Activated naive CD8-positive, alpha-beta T cell treated with anti-CD3 and anti-CD28 coated beads, Interleukin-2, amount 50 U/mL, for 24 hours (primary cell): Measurements from ENCODE around the gene SETDB1.
"Not testable (repeated sequence)": the region's sequence is repeated elsewhere in the genome, so short reads cannot be mapped to it uniquely, and the experiment has no call there.

ENCODE experiments used
- ATAC-seq: fragments of 150-1000 bp; cut with Tn5 transposase; one replicate; pipeline ENCODE4 v1.10.0; 2021
- DNase-seq: peaks from one replicate; pipeline ENCODE4 v3.0.0; 2021
- H3K27ac Mint-ChIP-seq: one replicate; pipeline ENCODE4 v1.8.0; 2021; ENCODE audit warnings: mild to moderate bottlenecking, mixed read lengths
- H3K27me3 Mint-ChIP-seq: one replicate; pipeline ENCODE4 v1.8.0; 2021; ENCODE audit warnings: mixed read lengths
- H3K36me3 Mint-ChIP-seq: one replicate; pipeline ENCODE4 v1.8.0; 2021; ENCODE audit warnings: low read depth, mixed read lengths
- H3K4me1 Mint-ChIP-seq: one replicate; pipeline ENCODE4 v1.8.0; 2021; ENCODE audit warnings: mixed read lengths
- H3K4me3 Mint-ChIP-seq: one replicate; pipeline ENCODE4 v1.8.0; 2021; ENCODE audit warnings: mild to moderate bottlenecking, moderate library complexity, mixed read lengths
- H3K9me3 Mint-ChIP-seq: one replicate; pipeline ENCODE4 v1.8.0; 2021; ENCODE audit warnings: mixed read lengths

SETDB1 gene

DNA sequence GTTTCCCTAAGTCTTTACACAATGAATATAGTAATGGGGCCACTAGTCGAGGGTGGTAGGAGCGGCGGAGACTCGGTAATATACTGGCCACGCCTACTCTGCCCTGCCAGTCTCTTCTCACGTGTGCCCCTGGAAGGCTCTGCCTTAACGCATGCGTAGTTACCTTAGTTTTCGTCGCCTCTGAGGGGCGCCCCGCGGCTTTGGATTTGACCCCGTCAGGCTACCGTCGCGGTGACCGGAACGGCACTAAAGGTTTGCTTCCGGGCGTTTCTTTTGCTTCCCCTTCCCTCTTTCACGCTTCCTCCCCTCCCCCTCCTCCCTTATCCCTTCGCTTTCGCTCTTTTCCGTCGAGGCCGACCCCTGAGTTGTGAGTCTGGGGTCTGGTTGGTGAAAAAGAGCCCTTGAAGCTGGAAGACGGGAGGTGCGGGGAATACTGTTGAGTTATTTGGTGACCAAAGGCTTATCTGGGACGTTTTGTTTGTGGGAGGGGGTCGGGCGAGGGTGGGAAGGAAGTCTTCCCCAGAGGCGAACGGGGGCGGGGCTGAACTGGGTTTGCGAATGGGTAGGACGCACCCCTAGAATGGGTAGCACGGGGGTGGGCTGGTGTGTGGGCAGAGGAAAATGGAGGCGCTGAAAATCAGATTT, at the start of gene SETDB1:
Gene SETDB1 (plus strand): TSS at position 267 of the 645 bp plus-strand sequence. CDS start 1,352 bp downstream, outside the sequence.
- Mint-ChIP-seq H3K27me3 (no peaks in the 10 kb centered on the region), H3K4me1 (peaks cover 38% of the 10 kb centered on the region), H3K27ac (peak within 1 kb of the TSS; percentile 96), H3K9me3 (peaks cover 9% of the 10 kb centered on the region), H3K36me3 (peaks cover 42% of the 10 kb centered on the region), H3K4me3 (peak within 1 kb of the TSS; percentile 95)
- peak; percentile 84 for ATAC-seq
- peak; percentile 95 for DNase-seq

DNA sequence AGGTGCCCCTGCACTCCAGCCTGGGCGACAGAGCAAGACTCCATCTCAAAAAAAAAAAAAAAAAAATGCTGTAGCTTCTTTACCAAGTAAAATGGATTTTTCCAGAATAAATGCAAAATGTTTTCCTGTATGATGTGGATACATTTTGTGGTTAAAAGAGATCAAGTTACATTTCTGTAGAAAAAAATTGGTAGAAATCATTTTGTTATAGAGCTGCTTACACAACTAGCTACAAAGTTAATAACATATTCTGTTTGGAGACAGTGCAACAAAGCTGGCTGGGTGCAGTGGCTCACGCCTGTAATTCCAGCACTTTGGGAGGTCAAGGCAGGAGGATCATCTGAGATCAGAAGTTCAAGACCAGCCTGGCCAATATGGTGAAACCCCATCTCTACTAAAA, 47.2 kb upstream of the SETDB1 start:
- not testable (repeated sequence) for H3K4me3 Mint-ChIP-seq, H3K36me3 Mint-ChIP-seq, ATAC-seq, H3K27me3 Mint-ChIP-seq, H3K9me3 Mint-ChIP-seq, DNase-seq, H3K27ac Mint-ChIP-seq
- H3K4me1 Mint-ChIP-seq: peaks cover 46% of the 10 kb centered on the region

DNA sequence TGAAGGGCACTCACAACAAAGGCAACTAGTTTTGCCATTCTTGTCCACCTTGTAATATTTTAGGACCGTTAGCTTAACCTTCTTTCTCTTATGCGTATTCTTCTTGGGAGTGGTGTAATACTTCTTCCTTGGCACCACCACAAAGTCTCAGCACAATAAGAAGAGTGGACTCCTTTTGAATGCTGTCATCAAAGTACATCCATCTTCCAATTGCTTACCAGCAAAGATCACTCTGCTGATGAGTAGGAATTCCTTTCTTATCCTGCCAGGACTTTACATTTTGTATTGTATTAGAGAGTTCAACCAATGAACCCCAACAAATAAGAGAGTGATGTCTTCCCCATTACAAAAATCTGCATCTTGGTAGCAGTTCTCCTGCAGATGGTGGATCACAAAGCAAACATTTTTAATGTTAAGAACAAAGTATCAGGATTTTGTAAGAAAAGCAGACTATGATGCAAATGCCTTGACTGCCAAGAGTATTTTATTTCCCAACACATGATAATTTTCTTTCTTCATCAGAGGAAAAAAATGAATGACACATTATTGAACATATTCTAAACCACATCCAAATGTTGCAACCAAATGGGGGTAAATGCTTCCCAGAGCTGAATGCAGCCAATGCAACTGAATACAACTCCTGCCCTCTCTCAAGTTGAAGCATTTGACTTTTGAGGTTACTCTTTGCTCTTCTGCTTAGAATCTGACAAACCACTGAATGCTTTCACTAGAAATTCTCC, 44.7 kb upstream of the SETDB1 start:
- Mint-ChIP-seq H3K27me3 (no peaks in the 10 kb centered on the region), H3K36me3 (no peaks in the 10 kb centered on the region), H3K9me3 (no peaks in the 10 kb centered on the region), H3K4me3 (no peak overlapping the region), H3K4me1 (peaks cover 30% of the 10 kb centered on the region), H3K27ac (peak overlapping the region; percentile 1)
- ATAC-seq: peak; percentile 73
- no peak for DNase-seq

DNA sequence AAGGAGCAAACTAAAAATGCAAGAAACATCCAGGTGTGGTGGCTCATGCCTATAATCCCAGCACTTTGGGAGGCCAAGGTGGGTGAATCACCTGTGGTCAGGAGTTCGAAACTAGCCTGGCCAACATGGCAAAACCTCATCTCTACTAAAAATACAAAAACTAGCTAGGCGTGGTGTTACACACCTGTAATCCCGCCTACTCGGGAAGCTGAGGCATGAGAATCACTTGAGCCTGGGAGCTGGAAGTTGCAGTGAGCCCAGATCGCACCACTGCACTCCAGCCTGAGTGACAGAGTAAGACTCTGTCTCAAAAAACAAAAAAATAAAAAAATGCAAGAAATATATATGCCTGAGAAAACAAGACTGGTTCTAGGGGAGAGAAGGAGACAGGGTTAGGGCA, 43.0 kb upstream of the SETDB1 start:
- not testable (repeated sequence) for H3K4me3 Mint-ChIP-seq, H3K36me3 Mint-ChIP-seq, DNase-seq, H3K9me3 Mint-ChIP-seq, ATAC-seq, H3K27me3 Mint-ChIP-seq, H3K27ac Mint-ChIP-seq
- H3K4me1 Mint-ChIP-seq: peaks cover 32% of the 10 kb centered on the region

DNA sequence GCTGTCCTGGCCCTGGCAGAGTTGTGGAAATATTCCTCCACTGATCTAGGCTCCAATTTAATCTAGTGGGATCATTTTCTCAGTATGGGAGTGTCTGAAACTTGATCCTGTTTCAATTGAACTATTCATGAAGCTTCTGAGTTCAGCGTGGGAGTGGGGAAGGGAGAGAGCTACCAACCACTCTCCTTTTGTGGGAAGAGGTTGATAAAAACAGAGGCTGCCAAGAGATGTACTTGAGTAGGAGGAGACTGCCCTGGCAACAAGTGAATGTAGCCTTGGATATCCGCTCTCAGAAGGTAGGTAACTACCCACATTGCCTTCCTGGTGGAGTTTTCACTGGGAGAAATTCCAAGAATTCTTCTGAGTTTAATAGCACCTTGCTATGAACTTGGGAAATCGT, 39.1 kb upstream of the SETDB1 start, which contains the start of gene CTXND2:
Gene CTXND2 (plus strand): TSS at position 119 of the 400 bp plus-strand sequence. CDS start 25,179 bp downstream, outside the sequence.
- H3K27ac Mint-ChIP-seq: peak within 1 kb of the TSS; percentile 20
- peaks cover 7% of the 10 kb centered on the region for H3K9me3 Mint-ChIP-seq
- DNase-seq (no peak), ATAC-seq (no peak)
- peaks cover 54% of the 10 kb centered on the region for H3K4me1 Mint-ChIP-seq
- no peaks in the 10 kb centered on the region for H3K27me3 Mint-ChIP-seq
- H3K4me3 Mint-ChIP-seq: no peak within 1 kb of the TSS
- H3K36me3 Mint-ChIP-seq: peaks cover 1% of the 10 kb centered on the region

DNA sequence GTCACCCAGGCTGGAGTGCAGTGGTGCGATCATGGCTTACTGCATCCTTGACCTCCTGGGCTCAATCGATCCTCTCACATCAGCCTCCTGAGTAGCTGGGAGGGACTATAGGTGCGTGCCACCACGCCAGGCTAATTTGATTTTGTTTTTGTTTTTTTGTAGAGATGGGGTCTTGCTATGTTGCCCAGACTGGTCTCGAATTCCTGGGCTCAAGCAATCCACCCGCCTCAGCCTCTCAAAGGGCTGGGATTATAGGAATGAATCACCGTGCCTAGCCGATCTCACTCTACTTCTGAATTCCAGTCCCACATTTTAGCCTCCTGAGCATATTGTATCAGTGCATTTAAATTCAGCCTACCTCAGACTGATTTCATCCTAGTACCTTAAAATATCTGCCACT, 37.4 kb upstream of the SETDB1 start:
- ATAC-seq (no peak), DNase-seq (no peak)
- Mint-ChIP-seq H3K27ac (peak overlapping the region; percentile 91), H3K4me1 (peaks cover 41% of the 10 kb centered on the region), H3K27me3 (no peaks in the 10 kb centered on the region), H3K9me3 (peaks cover 7% of the 10 kb centered on the region), H3K4me3 (no peak overlapping the region), H3K36me3 (peaks cover 1% of the 10 kb centered on the region)

DNA sequence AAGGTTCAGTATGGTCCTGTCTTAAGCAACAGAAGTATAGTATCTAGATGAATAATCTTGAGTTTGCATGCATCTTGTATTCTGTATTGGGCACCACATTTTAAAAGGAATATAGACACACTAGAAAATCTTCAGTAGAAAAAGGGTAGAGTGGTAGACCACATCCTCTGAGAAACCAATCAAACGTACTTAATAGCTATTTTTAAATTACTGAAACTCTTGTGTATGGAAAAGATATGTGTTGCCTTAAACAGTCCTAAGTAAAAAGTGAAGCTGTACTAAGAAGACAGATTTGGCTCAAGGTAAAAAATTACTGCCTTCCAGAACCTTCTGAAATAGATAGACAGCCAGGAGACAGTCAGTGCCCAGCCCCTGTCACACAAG, 36.1 kb upstream of the SETDB1 start:
- Mint-ChIP-seq H3K9me3 (peaks cover 7% of the 10 kb centered on the region), H3K36me3 (peaks cover 1% of the 10 kb centered on the region), H3K27me3 (no peaks in the 10 kb centered on the region), H3K27ac (peak overlapping the region; percentile 91), H3K4me1 (peaks cover 38% of the 10 kb centered on the region), H3K4me3 (peak overlapping the region; percentile 38)
- ATAC-seq (peak; percentile 97), DNase-seq (no peak)

DNA sequence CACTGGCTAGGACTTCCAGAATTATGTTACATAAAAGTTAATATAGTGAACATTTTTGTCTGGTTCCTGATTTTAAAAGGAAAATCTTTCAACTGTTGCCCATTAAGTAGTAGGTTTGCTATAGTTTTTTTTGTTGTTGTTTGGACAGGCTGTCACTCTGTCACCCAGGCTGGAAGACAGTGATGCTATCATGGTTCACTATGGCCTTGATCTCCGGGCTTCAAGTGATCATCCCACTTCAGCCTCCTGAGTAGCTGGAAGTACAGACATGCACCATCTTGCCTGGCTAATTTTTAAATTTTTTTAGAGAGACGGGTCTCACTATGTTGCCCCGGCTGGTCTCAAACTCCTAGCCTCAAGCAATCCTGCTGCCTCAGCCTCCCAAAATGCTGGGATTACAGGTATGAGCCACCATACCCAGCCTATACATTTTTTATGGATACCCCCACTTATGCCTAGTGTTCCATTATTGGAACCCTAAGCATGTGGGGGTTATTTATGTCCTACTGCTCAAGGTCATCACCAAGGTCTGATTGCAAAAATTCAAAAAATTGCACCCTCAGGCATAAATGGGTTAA, 32.7 kb upstream of the SETDB1 start:
- H3K4me3 Mint-ChIP-seq: no peak overlapping the region
- peaks cover 7% of the 10 kb centered on the region for H3K9me3 Mint-ChIP-seq
- H3K4me1 Mint-ChIP-seq: peaks cover 40% of the 10 kb centered on the region
- no peak for ATAC-seq
- DNase-seq: no peak
- no peak overlapping the region for H3K27ac Mint-ChIP-seq
- H3K36me3 Mint-ChIP-seq: peaks cover 1% of the 10 kb centered on the region
- no peaks in the 10 kb centered on the region for H3K27me3 Mint-ChIP-seq

DNA sequence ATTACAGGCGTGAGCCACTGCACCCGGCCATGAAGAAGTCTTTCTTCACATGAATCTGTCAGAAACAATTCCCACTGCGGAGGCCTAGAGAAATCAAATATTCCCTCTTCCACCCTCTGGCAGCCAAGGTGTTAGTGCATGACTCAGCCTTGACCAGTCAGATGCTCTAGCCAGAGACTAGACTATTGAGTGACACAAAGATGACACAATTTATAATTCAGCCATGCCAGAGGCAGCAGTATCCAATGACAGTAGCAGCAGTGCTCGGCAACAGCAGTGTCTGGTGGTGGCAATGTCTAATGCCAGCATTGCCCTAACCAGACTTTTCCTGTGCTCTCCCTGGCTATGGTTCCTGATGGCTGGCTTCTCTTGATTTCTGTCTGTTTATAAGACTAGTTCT, 30.5 kb upstream of the SETDB1 start:
- Mint-ChIP-seq H3K9me3 (peaks cover 4% of the 10 kb centered on the region), H3K27ac (no peak overlapping the region), H3K4me1 (peaks cover 19% of the 10 kb centered on the region), H3K4me3 (no peak overlapping the region), H3K27me3 (no peaks in the 10 kb centered on the region), H3K36me3 (no peaks in the 10 kb centered on the region)
- DNase-seq (no peak), ATAC-seq (no peak)

DNA sequence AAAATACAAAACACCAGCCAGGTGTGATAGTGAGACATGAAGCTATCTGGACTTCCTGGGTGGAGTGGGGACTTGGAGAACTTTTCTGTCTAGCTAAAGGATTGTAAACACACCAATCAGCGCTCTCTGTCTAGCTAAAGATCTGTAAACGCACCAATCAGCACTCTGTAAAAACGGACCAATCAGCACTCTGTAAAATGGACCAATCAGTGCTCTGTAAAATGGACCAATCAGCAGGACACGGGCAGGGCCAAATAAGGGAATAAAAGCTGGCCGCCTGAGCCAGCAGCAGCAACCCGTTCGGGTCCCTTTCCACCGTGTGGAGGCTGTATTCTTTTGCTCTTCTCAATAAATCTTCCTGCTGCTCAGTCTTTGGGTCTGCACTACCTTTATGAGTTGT, 26.4 kb upstream of the SETDB1 start:
- not testable (repeated sequence) for H3K4me3 Mint-ChIP-seq, H3K4me1 Mint-ChIP-seq, DNase-seq, H3K36me3 Mint-ChIP-seq, H3K27me3 Mint-ChIP-seq, H3K27ac Mint-ChIP-seq, H3K9me3 Mint-ChIP-seq, ATAC-seq

DNA sequence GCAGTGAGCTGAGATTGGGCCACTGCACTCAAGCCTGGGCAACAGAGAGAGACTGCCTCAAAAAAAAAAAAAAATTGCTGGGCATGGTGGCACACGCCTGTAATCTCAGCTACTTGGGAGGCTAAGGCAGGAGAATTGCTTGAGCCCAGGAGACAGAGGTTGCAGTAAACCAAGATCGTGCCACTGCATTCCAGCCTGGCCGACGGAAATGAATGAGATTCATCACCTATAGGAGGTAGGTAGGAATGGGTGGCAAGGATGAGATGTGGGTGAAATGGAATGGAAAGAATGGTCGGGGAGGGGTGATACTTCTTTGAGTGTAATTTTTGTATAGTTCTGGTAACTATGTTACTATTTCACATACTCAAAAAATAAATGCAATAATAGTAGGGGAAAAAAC, 23.8 kb upstream of the SETDB1 start:
- H3K4me1 Mint-ChIP-seq: peaks cover 13% of the 10 kb centered on the region
- no peaks in the 10 kb centered on the region for H3K9me3 Mint-ChIP-seq
- no peak for DNase-seq
- H3K27me3 Mint-ChIP-seq: no peaks in the 10 kb centered on the region
- no peak for ATAC-seq
- H3K36me3 Mint-ChIP-seq: no peaks in the 10 kb centered on the region
- no peak overlapping the region for H3K4me3 Mint-ChIP-seq
- no peak overlapping the region for H3K27ac Mint-ChIP-seq

DNA sequence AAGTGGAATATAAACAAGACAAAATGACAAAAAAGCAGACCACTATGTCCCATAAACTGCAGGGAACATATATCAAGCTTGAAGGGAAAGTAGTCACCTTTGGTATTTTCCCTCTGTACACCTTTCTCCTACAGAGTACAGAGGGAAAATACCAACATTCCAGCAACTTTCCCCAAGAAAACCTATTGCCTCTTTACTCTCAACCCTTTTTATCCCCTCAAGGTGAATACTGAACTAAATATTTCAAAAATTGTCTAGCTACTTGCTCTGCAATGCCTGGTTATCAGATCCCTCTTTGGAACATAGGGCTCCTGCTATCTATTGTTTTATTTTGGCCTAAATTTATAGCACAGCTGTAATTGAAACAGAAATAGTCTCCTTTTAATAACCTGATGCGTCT, 23.4 kb upstream of the SETDB1 start:
- no peak overlapping the region for H3K27ac Mint-ChIP-seq
- H3K27me3 Mint-ChIP-seq: no peaks in the 10 kb centered on the region
- H3K4me1 Mint-ChIP-seq: peaks cover 16% of the 10 kb centered on the region
- DNase-seq: no peak
- no peaks in the 10 kb centered on the region for H3K9me3 Mint-ChIP-seq
- no peak for ATAC-seq
- no peak overlapping the region for H3K4me3 Mint-ChIP-seq
- no peaks in the 10 kb centered on the region for H3K36me3 Mint-ChIP-seq

DNA sequence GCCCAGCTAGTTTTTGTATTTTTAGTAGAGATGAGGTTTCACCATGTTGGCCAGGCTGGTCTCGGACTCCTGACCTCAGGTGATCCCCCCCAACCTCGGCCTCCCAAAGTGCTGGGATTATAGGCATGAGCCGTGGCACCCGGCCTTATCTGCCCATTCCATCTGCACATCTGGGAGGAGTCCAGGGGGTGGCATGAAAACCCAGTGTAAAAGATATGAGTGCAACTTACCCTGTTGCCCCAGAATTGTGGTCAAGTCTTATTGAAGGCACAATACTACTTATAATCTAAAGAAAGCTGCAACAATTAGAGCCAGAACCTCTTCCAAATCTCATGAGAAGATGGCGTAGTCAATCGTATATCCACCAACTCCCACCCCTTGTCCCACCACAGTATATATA, 20.9 kb upstream of the SETDB1 start:
- Mint-ChIP-seq H3K36me3 (peaks cover 4% of the 10 kb centered on the region), H3K4me1 (peaks cover 27% of the 10 kb centered on the region), H3K9me3 (peaks cover 6% of the 10 kb centered on the region), H3K27me3 (no peaks in the 10 kb centered on the region), H3K4me3 (no peak overlapping the region), H3K27ac (no peak overlapping the region)
- DNase-seq (no peak), ATAC-seq (no peak)

DNA sequence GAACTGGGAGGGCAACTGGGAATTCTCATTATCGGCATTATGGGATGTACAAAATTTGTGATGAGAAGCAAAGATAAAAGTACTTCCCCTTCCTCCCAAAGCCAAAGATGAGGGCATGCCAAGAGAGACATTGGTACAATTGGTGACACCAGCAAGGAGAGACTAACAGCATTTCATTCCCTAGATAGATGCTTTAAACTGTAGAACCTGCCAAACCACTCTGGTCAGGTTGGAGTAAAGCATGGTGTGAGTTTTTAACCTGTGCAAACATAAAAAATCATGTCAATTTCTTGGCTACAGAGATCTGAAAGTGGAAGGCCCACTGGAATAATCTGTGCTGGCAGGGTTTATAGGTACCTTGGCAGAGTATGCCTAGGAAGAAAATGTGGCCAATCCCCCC, 19.8 kb upstream of the SETDB1 start:
- Mint-ChIP-seq H3K27me3 (no peaks in the 10 kb centered on the region), H3K36me3 (peaks cover 4% of the 10 kb centered on the region), H3K27ac (no peak overlapping the region), H3K9me3 (peaks cover 6% of the 10 kb centered on the region), H3K4me1 (peaks cover 27% of the 10 kb centered on the region), H3K4me3 (no peak overlapping the region)
- DNase-seq (no peak), ATAC-seq (no peak)

DNA sequence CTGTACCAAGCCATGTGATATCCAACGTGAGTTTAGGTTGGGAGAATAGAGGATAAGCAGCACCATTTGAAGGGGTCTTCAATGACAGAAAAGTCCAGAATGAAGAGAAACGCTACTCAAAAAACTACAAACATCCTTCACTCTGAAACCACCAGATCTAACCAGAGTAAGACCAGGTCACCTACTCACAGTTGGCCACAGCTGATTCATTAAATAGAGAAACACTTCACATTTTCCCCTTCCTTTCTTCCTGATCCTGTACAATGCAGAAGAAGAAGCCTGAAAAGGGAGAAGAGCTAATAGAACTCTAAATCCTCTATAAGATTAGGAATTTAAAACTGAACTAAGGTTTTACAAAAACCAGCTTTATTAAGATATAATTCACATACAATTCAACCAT, 19.4 kb upstream of the SETDB1 start:
- DNase-seq: no peak

More for the DNA sequence above, 19.4 kb upstream of the SETDB1 start:
- Mint-ChIP-seq H3K4me1 (peaks cover 27% of the 10 kb centered on the region), H3K36me3 (peaks cover 4% of the 10 kb centered on the region), H3K27ac (no peak overlapping the region), H3K27me3 (no peaks in the 10 kb centered on the region), H3K9me3 (peaks cover 6% of the 10 kb centered on the region), H3K4me3 (no peak overlapping the region)
- peak; percentile 84 for ATAC-seq
